ENCODE measurements around the gene HDAC1.

DNA sequence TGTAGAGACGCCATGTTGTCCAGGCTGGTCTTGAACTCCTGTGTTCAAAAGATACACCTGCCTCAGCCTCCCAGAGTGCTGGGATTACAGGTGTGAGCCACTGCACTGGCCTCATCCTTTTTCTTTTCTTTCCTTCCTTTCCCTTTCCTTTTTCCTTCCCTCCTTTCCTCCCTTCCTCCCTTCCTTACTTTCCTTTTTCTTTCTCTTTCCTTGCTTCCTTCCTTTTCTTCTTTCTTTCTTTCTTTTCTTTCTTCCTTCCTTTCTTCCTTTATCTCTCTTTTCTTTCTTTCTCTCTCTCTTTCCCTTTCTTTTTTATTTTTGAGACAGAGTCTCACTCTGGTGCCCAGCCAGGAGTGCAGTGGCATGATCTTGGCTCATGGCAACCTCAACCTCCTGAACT is 64.6 kb downstream of the HDAC1 start:
- TF ChIP-seq CTCF (IDR thresholded peaks at IDR 0.05; ENCODE audit: insufficient read depth, low read length, poor library complexity, severe bottlenecking) (no peak), EZH2phosphoT487 (conservative IDR thresholded peaks at IDR 0.05; ENCODE audit: low read length) (no peak)
